Endothelial cell of umbilical vein (primary cell): Measurements from ENCODE around the gene GPR18.

Experiments used
- CTCF ChIP-seq, 2 donors: IDR thresholded peaks; 1 replicate in 1 of 2; 2 replicates in 1 of 2; pipeline ENCODE4 v1.5.1; 2011; ENCODE audit warnings: low read length in 2 of 2, mild to moderate bottlenecking in 2 of 2, moderate library complexity in 2 of 2, control low read depth in 1 of 2, inconsistent platforms in 1 of 2, low read depth in 1 of 2; ENCODE audit not compliant: insufficient read depth in 1 of 2; ENCODE audit errors: extremely low read depth in 1 of 2
- EZH2 ChIP-seq: IDR thresholded peaks from 2 replicates; pipeline ENCODE4 v1.6.1; 2012; ENCODE audit warnings: borderline replicate concordance, low read depth, mild to moderate bottlenecking, moderate library complexity, low read length, inconsistent platforms; ENCODE audit not compliant: severe bottlenecking
- GATA2 ChIP-seq: IDR thresholded peaks from 2 replicates; pipeline ENCODE4 v1.7.0; 2011; ENCODE audit warnings: low read depth, mild to moderate bottlenecking, moderate library complexity, mixed read lengths, low read length; ENCODE audit not compliant: insufficient read length, insufficient read depth
- JUN ChIP-seq: IDR thresholded peaks from 2 replicates; pipeline ENCODE4 v1.6.1; 2011; ENCODE audit warnings: borderline replicate concordance, low read depth; ENCODE audit not compliant: insufficient read length, insufficient read depth
- POLR2A ChIP-seq: IDR thresholded peaks from 2 replicates; pipeline ENCODE4 v1.6.1; 2012; ENCODE audit warnings: low read depth, mild to moderate bottlenecking, control low read depth, low read length
- POLR2AphosphoS5 ChIP-seq: IDR thresholded peaks from 2 replicates; pipeline ENCODE4 v1.6.1; 2012; ENCODE audit warnings: low read depth, mild to moderate bottlenecking, control low read depth, low read length, moderate library complexity; ENCODE audit not compliant: insufficient read depth
- TF ChIP-seq, protein P1 (sequence below): IDR thresholded peaks from 2 replicates; pipeline ENCODE4 v1.6.1; 2011; ENCODE audit not compliant: insufficient read depth, insufficient read length

- peak; percentile 29 to 50 for TF ChIP-seq CTCF (IDR thresholded peaks at IDR 0.05; ENCODE audit: extremely low read depth in 1 of 2, insufficient read depth in 1 of 2, low read depth in 1 of 2, low read length in 2 of 2)
- no peak for TF ChIP-seq POLR2A
- TF ChIP-seq, protein P1, sequence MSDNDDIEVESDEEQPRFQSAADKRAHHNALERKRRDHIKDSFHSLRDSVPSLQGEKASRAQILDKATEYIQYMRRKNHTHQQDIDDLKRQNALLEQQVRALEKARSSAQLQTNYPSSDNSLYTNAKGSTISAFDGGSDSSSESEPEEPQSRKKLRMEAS = no peak
- no peak for TF ChIP-seq GATA2
- no peak for TF ChIP-seq POLR2AphosphoS5
- no peak for TF ChIP-seq EZH2
- no peak for TF ChIP-seq JUN
These were observed 7.7 kb upstream of the GPR18 start for GRCh38 chr13:99265821-99266426.
